K562 (cell line): ENCODE results near the gene ALPP. TPM values are rescaled to one million over a fixed set of nuclear protein-coding genes. Genes with fewer than 3 reads are reported as not detected.
"Not testable (repeated sequence)": the region's sequence is repeated elsewhere in the genome, so short reads cannot be mapped to it uniquely, and the experiment has no call there.

Experiments
- ATAC-seq: fragments of 200-7000 bp; cut with Tn5 transposase; 3 replicates; pipeline ENCODE4 v1.9.1; 2020; ENCODE audit warnings: moderate library complexity
- BruUV-seq: library from RNA; stranded (reverse); fragments of 400-500 nt; replicated peaks from 2 replicates; lab custom pipeline; 2021; lab: Mats Ljungman, UMichigan
- CTCF ChIA-PET: fragments of 300-600 bp; formaldehyde crosslinking; extraction: SDS; loops from one replicate; lab custom pipeline; 2021; ENCODE audit warnings: low intra/inter-chr PET ratio; lab: Yijun Ruan, JAX
- POLR2A ChIA-PET: fragments of 300-600, 350-650 bp; sonication (Branson Sonifier 250); formaldehyde crosslinking; extraction: SDS; loops from one replicate; lab custom pipeline; 2021; ENCODE audit warnings: antibody characterized with exemption, inconsistent platforms; lab: Yijun Ruan, JAX
- DNase-seq, 4 experiments: peaks; one replicate each; pipeline versions ENCODE4 v3.0.0 to v3.0.0-alpha.2; 2011 to 2018; ENCODE audit warnings: low spot score in 3 of 4, mixed read lengths in 3 of 4; ENCODE audit errors: extremely low read depth in 1 of 4
- FAIRE-seq: peaks from 2 replicates; lab custom pipeline; 2011; peaks lifted over from hg19 to GRCh38; lab: Jason Lieb, UNC
- H2AFZ ChIP-seq: 2 replicates; pipeline ENCODE4 v1.6.0; 2011; ENCODE audit warnings: low read depth, low read length, control low read depth, inconsistent platforms
- H3K27ac ChIP-seq: fragments of 200-600 bp; 3 replicates; pipeline ENCODE4 v1.8.0; 2011; ENCODE audit warnings: low read depth, mild to moderate bottlenecking, control low read depth, inconsistent platforms, low read length, moderate library complexity, mixed read lengths; ENCODE audit errors: extremely low read depth
- H3K27me3 ChIP-seq, 2 experiments: fragments of 300-600 bp in 1 of 2; 2 replicates in 1 of 2; 3 replicates in 1 of 2; pipeline versions ENCODE4 v1.6.0 to v1.8.0; 2011; ENCODE audit warnings: inconsistent platforms in 2 of 2, low read length in 2 of 2, mild to moderate bottlenecking in 1 of 2, mixed read lengths in 1 of 2, moderate library complexity in 1 of 2; ENCODE audit not compliant: control insufficient read depth in 2 of 2, insufficient read depth in 2 of 2
- H3K36me3 ChIP-seq: fragments of 300-600 bp; 3 replicates; pipeline ENCODE4 v1.8.0; 2011; ENCODE audit warnings: mild to moderate bottlenecking, low read length, inconsistent platforms; ENCODE audit not compliant: control insufficient read depth, insufficient read depth
- H3K4me1 ChIP-seq, 2 experiments: fragments of 200-600 bp in 1 of 2; replicated peaks in 1 of 2; 2 replicates in 1 of 2; 3 replicates in 1 of 2; pipeline versions ENCODE4 v1.5.1 to v1.8.0; 2011; ENCODE audit warnings: inconsistent platforms in 2 of 2, low read length in 2 of 2, mild to moderate bottlenecking in 1 of 2, mixed read lengths in 1 of 2, moderate library complexity in 1 of 2; ENCODE audit not compliant: control insufficient read depth in 2 of 2, insufficient read depth in 2 of 2
- H3K4me2 ChIP-seq: 2 replicates; pipeline ENCODE4 v1.6.1; 2011; ENCODE audit warnings: low read length, control low read depth, inconsistent platforms, mixed read lengths; ENCODE audit not compliant: insufficient read depth
- H3K4me3 ChIP-seq: fragments of 200-600 bp; sonication (generic), shearing (Covaris generic); 2 replicates; pipeline ENCODE4 v1.5.1; 2016; ENCODE audit warnings: control low read depth, inconsistent platforms
- H3K79me2 ChIP-seq: fragments of 200-600 bp; 3 replicates; pipeline ENCODE4 v1.8.0; 2011; ENCODE audit warnings: low read length, inconsistent platforms; ENCODE audit not compliant: control insufficient read depth, insufficient read depth
- H3K9ac ChIP-seq, 2 experiments: 2 replicates each; pipeline versions ENCODE4 v1.6.0 to v1.6.1; 2011; ENCODE audit warnings: low read depth in 2 of 2, low read length in 2 of 2, control low read depth in 1 of 2, inconsistent platforms in 1 of 2, mild to moderate bottlenecking in 1 of 2, mixed read lengths in 1 of 2; ENCODE audit not compliant: insufficient read depth in 1 of 2
- H3K9me1 ChIP-seq: one replicate; pipeline ENCODE4 v1.6.0; 2011; ENCODE audit warnings: inconsistent platforms, mild to moderate bottlenecking, low read length, moderate library complexity; ENCODE audit not compliant: control insufficient read depth, insufficient read depth
- H3K9me3 ChIP-seq: replicated peaks from 2 replicates; pipeline ENCODE4 v1.5.1; 2011; ENCODE audit warnings: low read depth, low read length, inconsistent platforms; ENCODE audit not compliant: control insufficient read depth, insufficient read depth
- H4K20me1 ChIP-seq: replicated peaks from 2 replicates; pipeline ENCODE4 v1.6.1; 2011; ENCODE audit warnings: low read length, inconsistent platforms, mixed read lengths; ENCODE audit not compliant: control insufficient read depth, insufficient read depth
- HDAC3 ChIP-seq: fragments of 450-650 bp; IDR thresholded peaks from 2 replicates; pipeline ENCODE4 v1.6.1; 2018; ENCODE audit warnings: borderline replicate concordance, mild to moderate bottlenecking, moderate library complexity; ENCODE audit not compliant: partially characterized antibody
- PCBP1 ChIP-seq: fragments of 200-400 bp; formaldehyde crosslinking; IDR thresholded peaks from 2 replicates; pipeline ENCODE4 v1.6.1; 2018; ENCODE audit warnings: mild to moderate bottlenecking, low read depth, low read length; ENCODE audit not compliant: poor library complexity, severe bottlenecking
- TEAD1 ChIP-seq, 2 experiments: fragments of 450-650 bp in 1 of 2; sonication (generic) in 1 of 2; formaldehyde crosslinking; IDR thresholded peaks; 2 replicates each; pipeline versions ENCODE4 v1.4.0 to v1.8.0; 2020 to 2022; ENCODE audit warnings: mild to moderate bottlenecking in 2 of 2, missing genetic modification reagents in 1 of 2
- U2AF2 ChIP-seq: fragments of 200-400 bp; formaldehyde crosslinking; optimal IDR thresholded peaks from 2 replicates; pipeline ENCODE3; 2017; ENCODE audit warnings: low read depth, mild to moderate bottlenecking, low read length
- WGBS: fragments of 100-300 bp; shearing (Covaris generic); methylation state at CpG from one replicate; pipeline ENCODE4 v1.1.6; 2016; ENCODE audit warnings: low coverage, mixed read lengths; ENCODE audit not compliant: insufficient coverage; ENCODE audit errors: missing lambda C conversion rate; 5-methylcytosine and 5-hydroxymethylcytosine counted together
- in situ Hi-C: fragments of 300-500 bp; cut with MboI; formaldehyde crosslinking; loops from 4 replicates; pipeline ENCODE4 v1.15.0; 2018; ENCODE audit warnings: inconsistent platforms, mixed read lengths
- intact Hi-C: fragments of 100-400 bp; cut with micrococcal nuclease; formaldehyde crosslinking; loops from 2 replicates; pipeline ENCODE4 v1.14.2; 2022
- polyA plus RNA-seq, 8 experiments: library from polyadenylated mRNA; depleted of rRNA in 4 of 8; stranded (reverse) in 5 of 8; unstranded in 3 of 8; fragments of >200 nt; fragmentation: Nextera tagmentation in 2 of 8; fragmentation: Illumina TruSeq in 1 of 8; extraction: Ambion mirVana in 2 of 8; extraction: Trizol in 1 of 8; gene quantifications; 2 replicates each; pipeline versions ENCODE4 v1.2.1 to v1.2.3, GENCODE V29; 2011 to 2014; ENCODE audit warnings: inconsistent platforms in 1 of 8, missing spikeins in 1 of 8
- total RNA-seq, 7 experiments: library from RNA; depleted of rRNA in 6 of 7; stranded (reverse); fragments of >200 nt in 6 of 7; fragmentation: Illumina TruSeq in 2 of 7; extraction: Trizol in 2 of 7; gene quantifications; 2 replicates each; pipeline versions ENCODE4 v1.2.1 to v1.2.3, GENCODE V29; 2011 to 2021; ENCODE audit warnings: low replicate concordance in 1 of 7
- TF ChIP-seq, protein P1 (sequence below): sonication (generic); formaldehyde crosslinking; IDR thresholded peaks from 2 replicates; pipeline ENCODE4 v1.8.0; 2022; ENCODE audit warnings: mild to moderate bottlenecking, missing genetic modification reagents
- TF ChIP-seq, protein P2 (sequence below): fragments of 250-450 bp; sonication (Bioruptor Pico); IDR thresholded peaks from 2 replicates; pipeline ENCODE4 v1.8.0; 2021; ENCODE audit warnings: moderate library complexity, mild to moderate bottlenecking, inconsistent platforms
- TF ChIP-seq, protein P3 (sequence below), 2 experiments: fragments of 200-800 bp in 1 of 2; sonication (Bioruptor generic) in 1 of 2; sonication (generic) in 1 of 2; formaldehyde crosslinking in 1 of 2; IDR thresholded peaks in 1 of 2; conservative IDR thresholded peaks in 1 of 2; 2 replicates each; pipeline versions ENCODE4 v1.5.0 to v1.6.1; 2016 to 2020; ENCODE audit warnings: missing compliant biosample characterization in 1 of 2, missing genetic modification characterization in 1 of 2, missing genetic modification reagents in 1 of 2

Gene ALPP
- total and polyA plus RNA-seq, 9 of the 15 experiments (the other 6 are each of a cell fraction or from before 2014, with no cell fraction given): 0.03 TPM; not detected in 8

DNA sequence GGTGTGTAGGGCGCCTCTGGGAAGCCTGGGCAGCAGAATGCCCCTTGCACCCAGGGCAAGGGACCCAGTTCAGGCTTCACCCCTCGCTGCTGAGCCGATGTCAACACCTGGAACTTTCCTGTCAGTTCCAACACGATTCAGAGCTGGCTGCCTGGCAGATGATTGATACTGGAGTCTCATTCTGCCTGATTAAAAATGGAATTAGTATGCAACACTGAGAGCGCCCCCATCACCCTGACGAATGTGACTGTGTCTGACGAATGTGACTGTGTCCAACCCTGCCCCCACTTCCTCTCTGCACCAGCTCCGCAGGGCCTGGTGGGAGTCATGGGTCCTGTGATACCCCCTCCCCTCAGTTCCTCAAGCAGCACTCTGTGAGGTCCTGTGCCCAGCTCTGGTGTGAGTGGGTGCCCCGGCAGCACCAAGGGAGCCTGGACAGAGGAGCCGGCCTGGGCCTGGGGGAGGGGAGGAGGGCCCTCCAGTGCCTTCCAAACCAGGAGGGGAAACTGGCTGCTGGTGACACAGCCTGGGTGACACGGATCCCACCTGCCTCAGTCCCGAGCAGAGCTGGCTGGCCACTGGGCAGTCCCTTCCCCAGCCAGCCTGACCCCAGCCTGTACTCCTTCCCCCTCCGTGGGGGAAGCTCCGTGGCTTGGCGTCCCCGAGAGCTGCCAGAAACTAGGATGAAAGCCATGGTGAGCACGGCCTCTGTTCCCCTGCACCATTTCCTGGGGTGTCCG is 41.4 kb upstream of the ALPP start:
- H3K9me1 ChIP-seq: no peaks in the 10 kb centered on the region
- WGBS: 62% methylated on average over 6 of the region's 18 CpGs
- no peak overlapping the region for H3K27ac ChIP-seq
- no peak for TF ChIP-seq U2AF2
- no peak for TF ChIP-seq HDAC3
- TF ChIP-seq PCBP1: no peak
- TF ChIP-seq, protein P1, sequence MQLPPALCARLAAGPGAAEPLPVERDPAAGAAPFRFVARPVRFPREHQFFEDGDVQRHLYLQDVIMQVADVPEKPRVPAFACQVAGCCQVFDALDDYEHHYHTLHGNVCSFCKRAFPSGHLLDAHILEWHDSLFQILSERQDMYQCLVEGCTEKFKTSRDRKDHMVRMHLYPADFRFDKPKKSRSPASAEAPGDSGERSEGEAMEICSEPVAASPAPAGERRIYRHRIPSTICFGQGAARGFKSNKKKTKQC (CRISPR knock-in tag): no peak
- no peak for TF ChIP-seq TEAD1 (CRISPR knock-in tag; IDR thresholded peaks at IDR 0.05)
- TF ChIP-seq, protein P2, sequence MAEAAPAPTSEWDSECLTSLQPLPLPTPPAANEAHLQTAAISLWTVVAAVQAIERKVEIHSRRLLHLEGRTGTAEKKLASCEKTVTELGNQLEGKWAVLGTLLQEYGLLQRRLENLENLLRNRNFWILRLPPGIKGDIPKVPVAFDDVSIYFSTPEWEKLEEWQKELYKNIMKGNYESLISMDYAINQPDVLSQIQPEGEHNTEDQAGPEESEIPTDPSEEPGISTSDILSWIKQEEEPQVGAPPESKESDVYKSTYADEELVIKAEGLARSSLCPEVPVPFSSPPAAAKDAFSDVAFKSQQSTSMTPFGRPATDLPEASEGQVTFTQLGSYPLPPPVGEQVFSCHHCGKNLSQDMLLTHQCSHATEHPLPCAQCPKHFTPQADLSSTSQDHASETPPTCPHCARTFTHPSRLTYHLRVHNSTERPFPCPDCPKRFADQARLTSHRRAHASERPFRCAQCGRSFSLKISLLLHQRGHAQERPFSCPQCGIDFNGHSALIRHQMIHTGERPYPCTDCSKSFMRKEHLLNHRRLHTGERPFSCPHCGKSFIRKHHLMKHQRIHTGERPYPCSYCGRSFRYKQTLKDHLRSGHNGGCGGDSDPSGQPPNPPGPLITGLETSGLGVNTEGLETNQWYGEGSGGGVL: no peak
- TF ChIP-seq, protein P3, sequence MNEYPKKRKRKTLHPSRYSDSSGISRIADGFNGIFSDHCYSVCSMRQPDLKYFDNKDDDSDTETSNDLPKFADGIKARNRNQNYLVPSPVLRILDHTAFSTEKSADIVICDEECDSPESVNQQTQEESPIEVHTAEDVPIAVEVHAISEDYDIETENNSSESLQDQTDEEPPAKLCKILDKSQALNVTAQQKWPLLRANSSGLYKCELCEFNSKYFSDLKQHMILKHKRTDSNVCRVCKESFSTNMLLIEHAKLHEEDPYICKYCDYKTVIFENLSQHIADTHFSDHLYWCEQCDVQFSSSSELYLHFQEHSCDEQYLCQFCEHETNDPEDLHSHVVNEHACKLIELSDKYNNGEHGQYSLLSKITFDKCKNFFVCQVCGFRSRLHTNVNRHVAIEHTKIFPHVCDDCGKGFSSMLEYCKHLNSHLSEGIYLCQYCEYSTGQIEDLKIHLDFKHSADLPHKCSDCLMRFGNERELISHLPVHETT (CRISPR knock-in tag; conservative IDR thresholded peaks at IDR 0.05 in 1 of 2, IDR thresholded peaks at IDR 0.05 in 1 of 2): no peak
- intact Hi-C loops: no loop called here
- H3K36me3 ChIP-seq: no peaks in the 10 kb centered on the region
- ATAC-seq (no peak), FAIRE-seq (no peak), DNase-seq (no peak)
- H4K20me1 ChIP-seq: no peaks in the 10 kb centered on the region
- no TSS peak for BruUV-seq
- ChIA-PET POLR2A (interaction anchor here (0.6 kb wide), 1 partner anchor 331 kb away, joined by 3 read pairs; no protein-coding TSS in a partner anchor), CTCF (no interaction called here)
- no peak overlapping the region for H3K4me3 ChIP-seq
- H3K9ac ChIP-seq: no peak overlapping the region
- in situ Hi-C loops: no loop called here
- H3K4me2 ChIP-seq: no peak overlapping the region
- H2AFZ ChIP-seq: no peak overlapping the region
- no peaks in the 10 kb centered on the region for H3K79me2 ChIP-seq
- H3K9me3 ChIP-seq: no peaks in the 10 kb centered on the region
- H3K27me3 ChIP-seq: no peaks in the 10 kb centered on the region
- peaks cover 0 to 7% of the 10 kb centered on the region in 2 experiments; a peak in 2 of 5 replicates for H3K4me1 ChIP-seq

DNA sequence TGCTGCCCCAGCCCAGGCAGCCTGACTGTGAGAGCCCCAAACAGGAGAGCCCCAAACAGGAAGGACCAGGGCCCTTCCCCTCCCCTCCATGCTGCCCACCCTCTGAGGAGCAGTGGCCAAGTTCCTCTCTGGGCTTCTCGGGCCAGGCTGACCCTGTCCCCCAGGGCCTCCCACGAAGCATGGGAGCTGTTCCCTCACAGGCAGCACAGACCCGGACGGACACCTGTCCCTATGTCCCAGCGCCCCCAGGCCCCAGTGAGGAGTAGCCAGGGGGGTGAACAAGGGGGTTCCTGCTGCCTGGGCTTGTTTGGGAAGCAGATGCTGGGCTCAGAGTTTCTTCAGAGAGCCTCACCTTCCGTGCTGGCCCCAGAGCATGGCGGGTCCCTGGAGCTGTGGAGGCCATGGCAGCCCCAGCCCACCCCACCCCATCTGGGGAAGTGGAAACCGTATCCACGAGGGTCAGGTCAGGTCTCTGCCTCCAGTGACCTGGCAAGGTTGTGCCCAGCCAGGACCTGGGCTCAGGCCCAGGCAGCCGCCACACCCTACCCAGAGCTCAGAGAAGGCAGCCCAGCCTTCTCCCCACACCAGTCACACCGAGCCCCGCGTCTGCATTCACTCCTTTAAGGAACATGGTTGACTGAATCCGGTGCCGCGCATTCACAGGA is 40.3 kb upstream of the ALPP start:
- H3K4me1 ChIP-seq, H3K27ac ChIP-seq, H3K36me3 ChIP-seq, H3K9me1 ChIP-seq, H3K79me2 ChIP-seq, H4K20me1 ChIP-seq, H2AFZ ChIP-seq, H3K27me3 ChIP-seq, BruUV-seq, H3K9ac ChIP-seq, H3K4me3 ChIP-seq, H3K4me2 ChIP-seq, DNase-seq, H3K9me3 ChIP-seq, intact Hi-C loops, FAIRE-seq, in situ Hi-C loops, CTCF ChIA-PET, ATAC-seq: not testable (repeated sequence)
- POLR2A ChIA-PET: interaction anchor here (0.6 kb wide), 1 partner anchor 12 kb away, joined by 4 read pairs; no protein-coding TSS in a partner anchor
- WGBS: 72% methylated on average over 3 of the region's 16 CpGs
